Panc1 (cell line): ENCODE measurements around the gene S1PR2.

Source experiments
- CTCF ChIP-seq: fragments of 450-650 bp; IDR thresholded peaks from 2 replicates; pipeline ENCODE4 v1.5.1; 2017; ENCODE audit warnings: mild to moderate bottlenecking
- POLR2AphosphoS5 ChIP-seq: IDR thresholded peaks from 2 replicates; pipeline ENCODE4 v1.6.1; 2012; ENCODE audit warnings: mild to moderate bottlenecking, low read depth, low read length, moderate library complexity
- REST ChIP-seq, 2 experiments: IDR thresholded peaks; 2 replicates each; pipeline ENCODE4 v1.6.1; 2011 to 2012; ENCODE audit warnings: low read depth in 2 of 2, control low read depth in 1 of 2, low read length in 1 of 2, mild to moderate bottlenecking in 1 of 2, moderate library complexity in 1 of 2; ENCODE audit not compliant: insufficient read depth in 1 of 2
- SIN3A ChIP-seq: IDR thresholded peaks from 2 replicates; pipeline ENCODE4 v1.6.1; 2012; ENCODE audit warnings: low read depth, mild to moderate bottlenecking, low read length, moderate library complexity, borderline replicate concordance; ENCODE audit not compliant: insufficient read depth
- TCF7L2 ChIP-seq: IDR thresholded peaks from 2 replicates; pipeline ENCODE4 v1.6.1; 2011; ENCODE audit warnings: mild to moderate bottlenecking, low read depth, low read length, inconsistent platforms

- TF ChIP-seq CTCF (no peak), TCF7L2 (no peak), REST (IDR thresholded peaks at IDR 0.05; ENCODE audit: insufficient read depth in 1 of 2, low read depth in 2 of 2, low read length in 1 of 2) (no peak), POLR2AphosphoS5 (no peak), SIN3A (no peak)
Observed at GRCh38 chr19:10211691-10212090, 19.4 kb downstream of the S1PR2 start.
